ENCODE measurements around the gene ULK2.

The ULK2 gene

DNA sequence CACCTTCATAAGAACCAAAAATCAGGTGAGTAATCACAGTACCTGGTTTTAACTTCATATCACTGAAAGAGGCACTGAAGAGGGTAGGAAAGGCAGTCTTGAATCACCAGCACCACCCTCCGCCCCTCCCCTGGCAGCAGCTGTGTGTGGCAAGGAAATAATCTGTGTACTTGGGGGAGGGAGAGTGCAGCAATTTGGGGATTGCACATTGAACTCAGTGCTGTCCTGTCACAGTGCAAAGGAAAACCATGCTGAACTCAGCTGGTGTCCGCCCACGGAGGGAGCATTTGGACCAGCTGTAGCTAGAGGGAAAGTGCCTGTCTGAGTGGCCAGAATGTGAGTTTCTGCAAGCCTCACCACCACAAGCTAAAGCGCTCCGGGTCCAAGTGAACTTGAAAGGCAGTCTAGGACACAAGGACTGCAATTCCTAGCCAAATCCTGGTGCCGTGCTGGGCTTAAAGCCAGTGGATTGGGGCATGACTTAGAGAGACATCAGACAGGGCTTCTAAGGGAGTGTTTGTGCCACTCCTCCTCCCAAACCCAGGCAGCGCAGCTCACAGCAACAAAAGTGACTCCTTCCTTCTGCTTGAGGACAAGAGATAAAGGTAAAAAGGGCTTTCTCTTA, 79.9 kb downstream of the ULK2 start:
- no peak for TF ChIP-seq SP1 (IDR thresholded peaks at IDR 0.05)
- TF ChIP-seq HDGF (IDR thresholded peaks at IDR 0.05; ENCODE audit: borderline replicate concordance), result no peak
- no peak for TF ChIP-seq FOXK2 (IDR thresholded peaks at IDR 0.05)
- no peak for TF ChIP-seq ELF4 (IDR thresholded peaks at IDR 0.05)
- TF ChIP-seq L3MBTL2 (conservative IDR thresholded peaks at IDR 0.05), result no peak
- TF ChIP-seq LEF1 (IDR thresholded peaks at IDR 0.05; ENCODE audit: borderline replicate concordance), result no peak
- TF ChIP-seq, protein P1, sequence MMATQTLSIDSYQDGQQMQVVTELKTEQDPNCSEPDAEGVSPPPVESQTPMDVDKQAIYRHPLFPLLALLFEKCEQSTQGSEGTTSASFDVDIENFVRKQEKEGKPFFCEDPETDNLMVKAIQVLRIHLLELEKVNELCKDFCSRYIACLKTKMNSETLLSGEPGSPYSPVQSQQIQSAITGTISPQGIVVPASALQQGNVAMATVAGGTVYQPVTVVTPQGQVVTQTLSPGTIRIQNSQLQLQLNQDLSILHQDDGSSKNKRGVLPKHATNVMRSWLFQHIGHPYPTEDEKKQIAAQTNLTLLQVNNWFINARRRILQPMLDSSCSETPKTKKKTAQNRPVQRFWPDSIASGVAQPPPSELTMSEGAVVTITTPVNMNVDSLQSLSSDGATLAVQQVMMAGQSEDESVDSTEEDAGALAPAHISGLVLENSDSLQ (IDR thresholded peaks at IDR 0.05), result no peak
- TF ChIP-seq SUZ12 (IDR thresholded peaks at IDR 0.05), result no peak
- TF ChIP-seq ARNT (IDR thresholded peaks at IDR 0.05), result no peak
- TF ChIP-seq TARDBP (IDR thresholded peaks at IDR 0.05), result no peak
- no peak for TF ChIP-seq FOXA1 (IDR thresholded peaks at IDR 0.05)
- TF ChIP-seq CTBP1 (IDR thresholded peaks at IDR 0.05; ENCODE audit: borderline replicate concordance), result no peak
- no peak for TF ChIP-seq BHLHE40 (IDR thresholded peaks at IDR 0.05; ENCODE audit: borderline replicate concordance)
- TF ChIP-seq FOXM1 (IDR thresholded peaks at IDR 0.05; ENCODE audit: borderline replicate concordance), result no peak
- TF ChIP-seq ZNF384 (IDR thresholded peaks at IDR 0.05), result no peak
- ChIA-PET POLR2A (no interaction called here), CTCF (interaction anchor here (0.6 to 1.0 kb wide), 2 partner anchors 18 to 58 kb away, joined by 3 read pairs; no protein-coding TSS in a partner anchor)
- no peak for DNase-seq (ENCODE audit: extremely low spot score)

GRCh38 chr17:19785854-19786253, 81.9 kb downstream of the ULK2 start:
- DNase-seq (ENCODE audit: extremely low spot score), result peak; percentile 54
- ChIA-PET POLR2A (no interaction called here), CTCF (no interaction called here)
- TF ChIP-seq CTBP1 (IDR thresholded peaks at IDR 0.05; ENCODE audit: borderline replicate concordance) (no peak), TARDBP (IDR thresholded peaks at IDR 0.05) (no peak), HDGF (IDR thresholded peaks at IDR 0.05; ENCODE audit: borderline replicate concordance) (no peak), NFRKB (IDR thresholded peaks at IDR 0.05) (no peak), ARNT (IDR thresholded peaks at IDR 0.05) (no peak), FOXA1 (IDR thresholded peaks at IDR 0.05) (no peak), SUZ12 (IDR thresholded peaks at IDR 0.05) (no peak), ZNF384 (IDR thresholded peaks at IDR 0.05) (no peak), L3MBTL2 (conservative IDR thresholded peaks at IDR 0.05) (no peak), FOXM1 (IDR thresholded peaks at IDR 0.05; ENCODE audit: borderline replicate concordance) (no peak), LEF1 (IDR thresholded peaks at IDR 0.05; ENCODE audit: borderline replicate concordance) (no peak)
- TF ChIP-seq, protein P1 (IDR thresholded peaks at IDR 0.05), result no peak

GRCh38 chr17:19781488-19782458, 86.0 kb downstream of the ULK2 start:
- POLR2A ChIA-PET, result no interaction called here
- DNase-seq (ENCODE audit: extremely low spot score), result no peak
- CTCF ChIA-PET, result interaction anchor here (0.7 to 1.8 kb wide), 3 partner anchors 16 to 132 kb away, joined by 3 to 7 read pairs (median 3); no protein-coding TSS in a partner anchor
- TF ChIP-seq CTBP1 (IDR thresholded peaks at IDR 0.05; ENCODE audit: borderline replicate concordance), result no peak
- no peak for TF ChIP-seq HDGF (IDR thresholded peaks at IDR 0.05; ENCODE audit: borderline replicate concordance)
- TF ChIP-seq ELF4 (IDR thresholded peaks at IDR 0.05), result no peak
- no peak for TF ChIP-seq BHLHE40 (IDR thresholded peaks at IDR 0.05; ENCODE audit: borderline replicate concordance)
- TF ChIP-seq LEF1 (IDR thresholded peaks at IDR 0.05; ENCODE audit: borderline replicate concordance), result no peak
- no peak for TF ChIP-seq ARNT (IDR thresholded peaks at IDR 0.05)
- no peak for TF ChIP-seq FOXA1 (IDR thresholded peaks at IDR 0.05)
- no peak for TF ChIP-seq NFRKB (IDR thresholded peaks at IDR 0.05)
- no peak for TF ChIP-seq SUZ12 (IDR thresholded peaks at IDR 0.05)

DNA sequence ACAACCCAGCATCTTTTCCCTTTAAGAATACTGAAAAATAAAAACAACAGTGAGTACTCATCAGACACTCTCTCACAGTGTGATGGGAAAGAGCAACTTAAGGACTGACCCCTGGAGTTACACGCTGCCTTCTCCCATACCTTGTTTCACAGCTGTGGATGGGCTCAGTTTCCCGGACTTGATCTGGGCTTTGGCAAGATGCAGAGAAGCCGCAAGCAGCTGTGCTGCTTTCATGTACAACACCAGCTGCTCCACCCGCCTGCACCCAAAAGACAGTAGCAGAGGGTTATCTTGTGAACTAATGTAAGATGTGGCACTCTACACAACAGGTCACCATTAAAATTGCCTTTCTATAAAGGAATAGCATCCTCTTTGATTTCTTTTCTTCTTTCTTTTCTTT, 86.9 kb downstream of the ULK2 start:
- TF ChIP-seq ZNF384 (IDR thresholded peaks at IDR 0.05), result no peak
- TF ChIP-seq HDGF (IDR thresholded peaks at IDR 0.05; ENCODE audit: borderline replicate concordance), result no peak
- TF ChIP-seq FOXM1 (IDR thresholded peaks at IDR 0.05; ENCODE audit: borderline replicate concordance), result no peak
- TF ChIP-seq FOXK2 (IDR thresholded peaks at IDR 0.05), result no peak
- TF ChIP-seq NFRKB (IDR thresholded peaks at IDR 0.05), result no peak
- TF ChIP-seq ARNT (IDR thresholded peaks at IDR 0.05), result no peak
- TF ChIP-seq ELF4 (IDR thresholded peaks at IDR 0.05), result no peak
- no peak for TF ChIP-seq FOXA1 (IDR thresholded peaks at IDR 0.05)
- no peak for TF ChIP-seq LEF1 (IDR thresholded peaks at IDR 0.05; ENCODE audit: borderline replicate concordance)
- no peak for DNase-seq (ENCODE audit: extremely low spot score)
- ChIA-PET POLR2A (no interaction called here), CTCF (interaction anchor here (0.6 to 1.8 kb wide), 3 partner anchors 8 to 18 kb away, joined by 5 to 7 read pairs (median 5); no protein-coding TSS in a partner anchor)

DNA sequence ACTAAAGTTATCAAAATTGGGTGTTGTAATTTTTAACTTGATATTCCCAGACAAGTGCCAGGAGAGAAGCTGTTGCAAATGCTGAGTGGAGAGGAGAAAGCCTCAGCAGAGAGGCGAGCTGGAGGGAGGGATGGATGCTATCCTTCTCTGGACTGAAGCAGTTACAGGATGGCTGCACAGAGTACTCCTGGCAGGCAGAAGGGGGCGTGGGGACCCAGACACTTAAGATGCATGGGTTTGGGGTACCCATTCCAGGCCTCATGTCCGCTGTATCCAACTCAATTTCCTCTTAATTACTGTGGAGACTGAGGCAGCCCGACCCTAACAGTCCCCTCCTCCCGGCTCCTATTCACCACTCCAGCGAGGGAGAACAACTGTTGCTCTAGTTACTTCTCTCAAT, 94.2 kb downstream of the ULK2 start:
- ChIA-PET CTCF (interaction anchor here (1.5 to 3.3 kb wide), 2 partner anchors 11 to 29 kb away, joined by 3 to 16 read pairs; no protein-coding TSS in a partner anchor), POLR2A (no interaction called here)
- TF ChIP-seq BHLHE40 (IDR thresholded peaks at IDR 0.05; ENCODE audit: borderline replicate concordance) (no peak), CTBP1 (IDR thresholded peaks at IDR 0.05; ENCODE audit: borderline replicate concordance) (no peak), LEF1 (IDR thresholded peaks at IDR 0.05; ENCODE audit: borderline replicate concordance) (no peak), FOXK2 (IDR thresholded peaks at IDR 0.05) (no peak), FOXM1 (IDR thresholded peaks at IDR 0.05; ENCODE audit: borderline replicate concordance) (no peak), SP1 (IDR thresholded peaks at IDR 0.05) (no peak), NFRKB (IDR thresholded peaks at IDR 0.05) (no peak), FOXA1 (IDR thresholded peaks at IDR 0.05) (no peak), L3MBTL2 (conservative IDR thresholded peaks at IDR 0.05) (no peak), ARNT (IDR thresholded peaks at IDR 0.05) (no peak), TARDBP (IDR thresholded peaks at IDR 0.05) (no peak), SUZ12 (IDR thresholded peaks at IDR 0.05) (no peak), ZNF384 (IDR thresholded peaks at IDR 0.05) (no peak), ELF4 (IDR thresholded peaks at IDR 0.05) (no peak), HDGF (IDR thresholded peaks at IDR 0.05; ENCODE audit: borderline replicate concordance) (no peak)
- TF ChIP-seq, protein P1 (IDR thresholded peaks at IDR 0.05), result no peak
- DNase-seq (ENCODE audit: extremely low spot score), result no peak

Data from HEK293T (cell line).